Chondrocyte (in vitro differentiated cells): ENCODE results near the gene LIPE. TPM values are rescaled to one million over a fixed set of nuclear protein-coding genes. Genes with fewer than 3 reads are reported as not detected.

ENCODE experiments used
- DNase-seq: peaks from one replicate; pipeline ENCODE4 v3.0.0; 2021; ENCODE audit warnings: mixed read lengths, low spot score
- H3K27ac Mint-ChIP-seq: one replicate; pipeline ENCODE4 v1.8.0; 2021; ENCODE audit warnings: mild to moderate bottlenecking, moderate library complexity, mixed read lengths; ENCODE audit not compliant: unreplicated experiment
- H3K27me3 Mint-ChIP-seq: 2 replicates; pipeline ENCODE4 v1.8.0; 2021; ENCODE audit warnings: low read depth, mixed read lengths
- H3K36me3 Mint-ChIP-seq: 2 replicates; pipeline ENCODE4 v1.8.0; 2021; ENCODE audit warnings: low read depth, mixed read lengths
- H3K4me1 Mint-ChIP-seq: 2 replicates; pipeline ENCODE4 v1.8.0; 2021; ENCODE audit warnings: low read depth, mild to moderate bottlenecking, mixed read lengths
- H3K4me3 Mint-ChIP-seq: one replicate; pipeline ENCODE4 v1.8.0; 2021; ENCODE audit warnings: mild to moderate bottlenecking, moderate library complexity, mixed read lengths; ENCODE audit not compliant: unreplicated experiment
- H3K9me3 Mint-ChIP-seq: 2 replicates; pipeline ENCODE4 v1.8.0; 2021; ENCODE audit warnings: low read depth, mixed read lengths
- CTCF ChIP-seq: fragments of 200-600 bp; sonication (generic); IDR thresholded peaks from 2 replicates; pipeline ENCODE4 v1.5.0; 2021; ENCODE audit warnings: antibody characterized with exemption, mild to moderate bottlenecking, moderate library complexity
- total RNA-seq: library from RNA; stranded (reverse); gene quantifications from 3 replicates; pipeline ENCODE4 v1.2.1, GENCODE V29; 2021

The LIPE gene
- total RNA-seq, 1 donor from 2014 or later: 3.9 TPM

GRCh38 chr19:42426643-42427042 lies 545 bp downstream of the LIPE start:
- no peak for TF ChIP-seq CTCF

GRCh38 chr19:42424712-42425131 lies 2.5 kb downstream of the LIPE start:
- H3K27me3 Mint-ChIP-seq: no peaks in the 10 kb centered on the region
- peak overlapping the region; percentile 83 for H3K4me3 Mint-ChIP-seq
- H3K36me3 Mint-ChIP-seq: no peaks in the 10 kb centered on the region

More at GRCh38 chr19:42426643-42427042, 545 bp downstream of the LIPE start:
- Mint-ChIP-seq H3K9me3 (no peaks in the 10 kb centered on the region), H3K4me3 (no peak overlapping the region), H3K27ac (no peak overlapping the region), H3K4me1 (peaks cover 11% of the 10 kb centered on the region), H3K36me3 (no peaks in the 10 kb centered on the region), H3K27me3 (no peaks in the 10 kb centered on the region)
- no peak for DNase-seq

GRCh38 chr19:42424345-42424707 lies 2.9 kb downstream of the LIPE start:
- Mint-ChIP-seq H3K27ac (no peak overlapping the region), H3K27me3 (no peaks in the 10 kb centered on the region), H3K9me3 (no peaks in the 10 kb centered on the region), H3K4me3 (peak overlapping the region; percentile 83), H3K36me3 (no peaks in the 10 kb centered on the region), H3K4me1 (peaks cover 18% of the 10 kb centered on the region)
- no peak for TF ChIP-seq CTCF
- peak; percentile 73 for DNase-seq

More at GRCh38 chr19:42424712-42425131, 2.5 kb downstream of the LIPE start:
- H3K9me3 Mint-ChIP-seq: no peaks in the 10 kb centered on the region
- DNase-seq: no peak
- H3K4me1 Mint-ChIP-seq: peaks cover 18% of the 10 kb centered on the region
- peak; percentile 42 for TF ChIP-seq CTCF
- no peak overlapping the region for H3K27ac Mint-ChIP-seq

GRCh38 chr19:42423462-42424344 lies 3.5 kb downstream of the LIPE start:
- no peak for DNase-seq
- Mint-ChIP-seq H3K27me3 (no peaks in the 10 kb centered on the region), H3K9me3 (no peaks in the 10 kb centered on the region), H3K4me3 (peak overlapping the region; percentile 83), H3K4me1 (peaks cover 18% of the 10 kb centered on the region), H3K27ac (peak overlapping the region; percentile 32), H3K36me3 (no peaks in the 10 kb centered on the region)
- no peak for TF ChIP-seq CTCF

GRCh38 chr19:42422901-42423461 lies 4.2 kb downstream of the LIPE start:
- no peaks in the 10 kb centered on the region for H3K27me3 Mint-ChIP-seq
- DNase-seq: no peak

More at GRCh38 chr19:42422901-42423461, 4.2 kb downstream of the LIPE start:
- Mint-ChIP-seq H3K4me1 (peaks cover 18% of the 10 kb centered on the region), H3K9me3 (no peaks in the 10 kb centered on the region), H3K27ac (peak overlapping the region; percentile 32), H3K36me3 (no peaks in the 10 kb centered on the region), H3K4me3 (peak overlapping the region; percentile 83)
- no peak for TF ChIP-seq CTCF
